ENCODE measurements around the gene PRPF40A. TPM values are rescaled to one million over a fixed set of nuclear protein-coding genes. Genes with fewer than 3 reads are reported as not detected.
A peak's percentile ranks its signal among the peaks of the same experiment; 100 is the strongest.

Gene PRPF40A
- total RNA-seq, 1 experiment from 2014 or later = 173 TPM

- H4K20me1 ChIP-seq (ENCODE audit: insufficient read depth, low read depth, low read length) = no peaks in the 10 kb centered on the region
- no peaks in the 10 kb centered on the region for H3K9me3 ChIP-seq (ENCODE audit: low read length)
- peaks cover 46% of the 10 kb centered on the region; the same call in 1 of the 2 replicates for H3K36me3 ChIP-seq (ENCODE audit: insufficient read depth, low read length)
- H3K9me2 ChIP-seq (replicated peaks; ENCODE audit: insufficient read depth, low read length) = no peaks in the 10 kb centered on the region
- no peak overlapping the region for H3K4me2 ChIP-seq (ENCODE audit: low read depth, low read length, poor library complexity, severe bottlenecking)
- DNase-seq = no peak
- no peak overlapping the region for H3K27ac ChIP-seq (ENCODE audit: low read length)
- no peaks in the 10 kb centered on the region for H3K27me3 ChIP-seq (ENCODE audit: low read length)
- H3K79me2 ChIP-seq (ENCODE audit: low read length) = no peaks in the 10 kb centered on the region
- no peak overlapping the region for H3K4me3 ChIP-seq (ENCODE audit: low read length)
- H3K4me1 ChIP-seq (ENCODE audit: low read length) = no peaks in the 10 kb centered on the region
- no peak overlapping the region for H3K9ac ChIP-seq (ENCODE audit: low read length)
- H2AFZ ChIP-seq (ENCODE audit: low read length) = no peak overlapping the region
These were observed 70.5 kb downstream of the PRPF40A start for GRCh38 chr2:152646775-152647174.

- no peaks in the 10 kb centered on the region for H3K9me3 ChIP-seq (ENCODE audit: low read length)
- H3K4me3 ChIP-seq (ENCODE audit: low read length) = no peak overlapping the region
- H3K27me3 ChIP-seq (ENCODE audit: low read length) = no peaks in the 10 kb centered on the region
- H3K9ac ChIP-seq (ENCODE audit: low read length) = no peak overlapping the region
- no peaks in the 10 kb centered on the region for H3K4me1 ChIP-seq (ENCODE audit: low read length)
- H2AFZ ChIP-seq (ENCODE audit: low read length) = no peak overlapping the region
- H3K36me3 ChIP-seq (ENCODE audit: insufficient read depth, low read length) = peaks cover 45% of the 10 kb centered on the region; the same call in 1 of the 2 replicates
- no peaks in the 10 kb centered on the region for H4K20me1 ChIP-seq (ENCODE audit: insufficient read depth, low read depth, low read length)
- no peak overlapping the region for H3K4me2 ChIP-seq (ENCODE audit: low read depth, low read length, poor library complexity, severe bottlenecking)
- no peak for DNase-seq
- no peaks in the 10 kb centered on the region for H3K9me2 ChIP-seq (replicated peaks; ENCODE audit: insufficient read depth, low read length)
- no peaks in the 10 kb centered on the region for H3K79me2 ChIP-seq (ENCODE audit: low read length)
- H3K27ac ChIP-seq (ENCODE audit: low read length) = no peak overlapping the region
These were observed 71.0 kb downstream of the PRPF40A start for GRCh38 chr2:152646264-152646663.

DNA sequence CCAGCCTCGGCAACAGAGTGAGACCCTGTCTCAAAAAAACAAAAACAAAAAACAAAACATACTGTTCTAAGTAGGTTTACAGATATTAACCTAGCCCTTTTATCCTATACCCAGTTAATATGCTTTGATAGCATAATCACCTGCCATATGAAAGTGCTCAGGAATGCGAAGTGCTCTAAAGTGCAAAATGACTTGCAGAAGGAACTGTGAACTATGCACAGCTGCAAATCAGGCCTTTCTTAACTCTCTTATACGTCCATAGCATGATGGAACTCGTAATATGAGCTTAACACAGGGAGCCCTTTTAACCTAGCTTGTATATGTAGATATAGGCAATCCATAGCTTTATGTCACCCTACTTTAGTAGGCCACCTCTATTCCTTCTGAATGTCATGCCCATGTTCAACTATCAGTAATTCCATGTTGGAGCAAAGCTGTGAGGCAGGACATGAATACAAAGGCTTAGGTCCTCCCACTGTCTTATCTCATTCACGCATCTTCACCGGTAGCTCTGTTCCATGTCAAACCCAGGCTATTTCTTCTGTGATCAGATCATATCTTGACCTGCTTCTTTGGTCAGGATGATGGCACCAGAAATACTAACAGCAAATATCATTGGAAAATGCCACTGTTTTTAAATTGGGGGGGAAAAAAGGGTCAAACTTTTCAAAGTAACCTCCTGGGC lies 72.9 kb downstream of the PRPF40A start:
- H3K79me2 ChIP-seq (ENCODE audit: low read length) = no peaks in the 10 kb centered on the region
- H3K9me3 ChIP-seq (ENCODE audit: low read length) = no peaks in the 10 kb centered on the region
- peak; percentile 22 for DNase-seq
- H4K20me1 ChIP-seq (ENCODE audit: insufficient read depth, low read depth, low read length) = no peaks in the 10 kb centered on the region
- no peak overlapping the region for H3K27ac ChIP-seq (ENCODE audit: low read length)
- no peaks in the 10 kb centered on the region for H3K27me3 ChIP-seq (ENCODE audit: low read length)
- peaks cover 28% of the 10 kb centered on the region; the same call in 1 of the 2 replicates for H3K36me3 ChIP-seq (ENCODE audit: insufficient read depth, low read length)
- no peaks in the 10 kb centered on the region for H3K4me1 ChIP-seq (ENCODE audit: low read length)
- H3K4me3 ChIP-seq (ENCODE audit: low read length) = no peak overlapping the region
- no peak overlapping the region for H2AFZ ChIP-seq (ENCODE audit: low read length)
- no peak overlapping the region for H3K4me2 ChIP-seq (ENCODE audit: low read depth, low read length, poor library complexity, severe bottlenecking)
- H3K9me2 ChIP-seq (replicated peaks; ENCODE audit: insufficient read depth, low read length) = no peaks in the 10 kb centered on the region
- no peak overlapping the region for H3K9ac ChIP-seq (ENCODE audit: low read length)

DNA sequence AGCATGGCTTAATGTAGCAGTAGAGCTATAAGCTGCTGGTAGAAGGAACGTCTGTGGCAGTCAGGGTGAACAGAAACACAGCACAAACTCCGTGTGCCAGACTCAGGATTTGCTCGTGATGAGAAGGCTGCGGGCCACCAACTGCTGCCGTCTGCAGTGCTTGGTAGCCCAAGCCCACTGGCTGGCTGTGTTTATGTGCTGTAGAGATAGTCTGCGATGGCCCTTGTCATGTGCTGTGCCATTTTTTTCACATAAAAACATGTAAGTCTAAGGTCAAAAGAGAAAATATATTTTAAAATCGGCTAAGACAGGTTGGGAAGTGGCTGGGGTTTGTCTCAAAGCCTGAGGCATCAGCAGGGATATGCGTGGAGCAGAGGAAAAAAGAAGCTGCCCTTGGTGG lies 78.7 kb downstream of the PRPF40A start:
- Histone ChIP-seq H3K9me3 (ENCODE audit: low read length) (no peaks in the 10 kb centered on the region), H3K4me3 (ENCODE audit: low read length) (no peak overlapping the region), H3K27me3 (ENCODE audit: low read length) (no peaks in the 10 kb centered on the region), H3K27ac (ENCODE audit: low read length) (no peak overlapping the region), H3K9me2 (replicated peaks; ENCODE audit: insufficient read depth, low read length) (no peaks in the 10 kb centered on the region), H3K36me3 (ENCODE audit: insufficient read depth, low read length) (no peaks in the 10 kb centered on the region), H3K9ac (ENCODE audit: low read length) (no peak overlapping the region), H3K4me2 (ENCODE audit: low read depth, low read length, poor library complexity, severe bottlenecking) (no peak overlapping the region), H3K79me2 (ENCODE audit: low read length) (no peaks in the 10 kb centered on the region), H4K20me1 (ENCODE audit: insufficient read depth, low read depth, low read length) (no peaks in the 10 kb centered on the region), H3K4me1 (ENCODE audit: low read length) (peaks cover 30% of the 10 kb centered on the region), H2AFZ (ENCODE audit: low read length) (no peak overlapping the region)
- DNase-seq = peak; percentile 33

GRCh38 chr2:152638056-152638455 lies 79.2 kb downstream of the PRPF40A start:
- Histone ChIP-seq H3K27me3 (ENCODE audit: low read length) (no peaks in the 10 kb centered on the region), H3K4me3 (ENCODE audit: low read length) (no peak overlapping the region), H2AFZ (ENCODE audit: low read length) (no peak overlapping the region), H3K79me2 (ENCODE audit: low read length) (no peaks in the 10 kb centered on the region), H3K27ac (ENCODE audit: low read length) (no peak overlapping the region), H3K4me1 (ENCODE audit: low read length) (peaks cover 30% of the 10 kb centered on the region), H3K4me2 (ENCODE audit: low read depth, low read length, poor library complexity, severe bottlenecking) (no peak overlapping the region), H3K9me2 (replicated peaks; ENCODE audit: insufficient read depth, low read length) (no peaks in the 10 kb centered on the region), H3K36me3 (ENCODE audit: insufficient read depth, low read length) (no peaks in the 10 kb centered on the region), H4K20me1 (ENCODE audit: insufficient read depth, low read depth, low read length) (no peaks in the 10 kb centered on the region), H3K9me3 (ENCODE audit: low read length) (no peaks in the 10 kb centered on the region), H3K9ac (ENCODE audit: low read length) (no peak overlapping the region)
- DNase-seq = peak; percentile 29

- Histone ChIP-seq H3K4me3 (ENCODE audit: low read length) (peak overlapping the region; percentile 45; the same call in 1 of the 2 replicates), H3K36me3 (ENCODE audit: insufficient read depth, low read length) (no peaks in the 10 kb centered on the region), H3K79me2 (ENCODE audit: low read length) (no peaks in the 10 kb centered on the region), H3K27ac (ENCODE audit: low read length) (peak overlapping the region; percentile 77; the same call in 1 of the 2 replicates), H3K4me2 (ENCODE audit: low read depth, low read length, poor library complexity, severe bottlenecking) (peak overlapping the region; percentile 71), H3K9me3 (ENCODE audit: low read length) (no peaks in the 10 kb centered on the region), H3K9ac (ENCODE audit: low read length) (peak overlapping the region; percentile 52), H3K9me2 (replicated peaks; ENCODE audit: insufficient read depth, low read length) (no peaks in the 10 kb centered on the region), H4K20me1 (ENCODE audit: insufficient read depth, low read depth, low read length) (no peaks in the 10 kb centered on the region), H2AFZ (ENCODE audit: low read length) (no peak overlapping the region), H3K4me1 (ENCODE audit: low read length) (peaks cover 30% of the 10 kb centered on the region), H3K27me3 (ENCODE audit: low read length) (no peaks in the 10 kb centered on the region)
- peak; percentile 38 for DNase-seq
These were observed 80.0 kb downstream of the PRPF40A start for GRCh38 chr2:152637251-152637650.

GRCh38 chr2:152635635-152636298 lies 81.5 kb downstream of the PRPF40A start:
- Histone ChIP-seq H3K9me3 (ENCODE audit: low read length) (no peaks in the 10 kb centered on the region), H3K9ac (ENCODE audit: low read length) (peak overlapping the region; percentile 52), H3K9me2 (replicated peaks; ENCODE audit: insufficient read depth, low read length) (no peaks in the 10 kb centered on the region), H3K27me3 (ENCODE audit: low read length) (no peaks in the 10 kb centered on the region), H3K4me1 (ENCODE audit: low read length) (peaks cover 30% of the 10 kb centered on the region), H4K20me1 (ENCODE audit: insufficient read depth, low read depth, low read length) (no peaks in the 10 kb centered on the region), H3K79me2 (ENCODE audit: low read length) (no peaks in the 10 kb centered on the region), H3K27ac (ENCODE audit: low read length) (peak overlapping the region; percentile 77), H3K36me3 (ENCODE audit: insufficient read depth, low read length) (no peaks in the 10 kb centered on the region), H2AFZ (ENCODE audit: low read length) (peak overlapping the region; percentile 17; the same call in 1 of the 2 replicates), H3K4me3 (ENCODE audit: low read length) (peak overlapping the region; percentile 45; the same call in 1 of the 2 replicates), H3K4me2 (ENCODE audit: low read depth, low read length, poor library complexity, severe bottlenecking) (peak overlapping the region; percentile 71)
- peak; percentile 81 for DNase-seq

DNA sequence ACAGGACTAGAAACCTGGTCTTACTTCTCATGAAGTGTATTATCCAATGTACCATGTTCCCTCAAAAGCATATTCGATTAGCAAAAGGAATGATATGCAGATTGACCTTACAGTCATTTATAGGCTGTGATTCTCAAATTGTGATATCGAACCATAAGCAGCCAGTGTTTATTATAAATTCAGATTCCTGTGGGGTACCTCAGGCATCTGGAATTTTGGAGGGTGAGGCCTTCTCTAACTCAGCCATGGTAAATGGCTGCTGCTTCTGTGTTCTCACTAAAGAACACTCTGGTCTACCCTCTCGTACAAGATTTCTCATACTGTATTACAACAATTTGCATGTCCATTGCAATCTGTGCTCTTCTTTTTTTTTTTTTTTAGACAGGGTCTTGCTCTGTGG lies 84.5 kb downstream of the PRPF40A start:
- no peak for DNase-seq
- no peak overlapping the region for H3K27ac ChIP-seq (ENCODE audit: low read length)
- H4K20me1 ChIP-seq (ENCODE audit: insufficient read depth, low read depth, low read length) = no peaks in the 10 kb centered on the region
- H3K9ac ChIP-seq (ENCODE audit: low read length) = no peak overlapping the region
- peaks cover 21% of the 10 kb centered on the region for H3K4me1 ChIP-seq (ENCODE audit: low read length)
- no peaks in the 10 kb centered on the region for H3K9me2 ChIP-seq (replicated peaks; ENCODE audit: insufficient read depth, low read length)
- no peaks in the 10 kb centered on the region for H3K9me3 ChIP-seq (ENCODE audit: low read length)
- H3K4me3 ChIP-seq (ENCODE audit: low read length) = no peak overlapping the region
- H3K27me3 ChIP-seq (ENCODE audit: low read length) = no peaks in the 10 kb centered on the region
- no peak overlapping the region for H3K4me2 ChIP-seq (ENCODE audit: low read depth, low read length, poor library complexity, severe bottlenecking)
- no peaks in the 10 kb centered on the region for H3K36me3 ChIP-seq (ENCODE audit: insufficient read depth, low read length)
- H2AFZ ChIP-seq (ENCODE audit: low read length) = no peak overlapping the region
- no peaks in the 10 kb centered on the region for H3K79me2 ChIP-seq (ENCODE audit: low read length)
